HepG2 (cell line): ENCODE data around the gene WDR3. TPM values are rescaled to one million over a fixed set of nuclear protein-coding genes. Genes with fewer than 3 reads are reported as not detected.

Experiments used
- ETV5 ChIP-seq: IDR thresholded peaks from 2 replicates; pipeline ENCODE4 v1.6.1; 2018; ENCODE audit warnings: missing biosample characterization, missing genetic modification reagents, inconsistent platforms, borderline replicate concordance
- ETV6 ChIP-seq: sonication (generic); formaldehyde crosslinking; conservative IDR thresholded peaks from 2 replicates; pipeline ENCODE4 v1.4.0; 2020; ENCODE audit warnings: missing genetic modification reagents
- HCFC1 ChIP-seq: fragments of 150-350 bp; IDR thresholded peaks from 2 replicates; pipeline ENCODE4 v1.6.1; 2014; ENCODE audit warnings: low read depth, low read length
- KLF16 ChIP-seq, 2 experiments: sonication (generic) in 1 of 2; formaldehyde crosslinking in 1 of 2; IDR thresholded peaks; 2 replicates each; pipeline versions ENCODE4 v1.6.1 to v1.8.0; 2016 to 2023; ENCODE audit warnings: missing genetic modification reagents in 2 of 2, missing compliant biosample characterization in 1 of 2
- NR3C1 ChIP-seq: sonication (generic); formaldehyde crosslinking; IDR thresholded peaks from 2 replicates; pipeline ENCODE4 v1.4.0; 2020; ENCODE audit warnings: missing genetic modification reagents
- PHF8 ChIP-seq: sonication (generic); formaldehyde crosslinking; IDR thresholded peaks from 2 replicates; pipeline ENCODE4 v1.5.0; 2020; ENCODE audit warnings: missing genetic modification reagents
- POGZ ChIP-seq: sonication (generic); formaldehyde crosslinking; IDR thresholded peaks from 2 replicates; pipeline ENCODE4 v1.4.0; 2020; ENCODE audit warnings: mild to moderate bottlenecking, missing genetic modification reagents
- RAD21 ChIP-seq: fragments of 450-650 bp; formaldehyde crosslinking; IDR thresholded peaks from 2 replicates; pipeline ENCODE4 v1.5.0; 2020; ENCODE audit warnings: mild to moderate bottlenecking
- RBM39 ChIP-seq: fragments of 200-400 bp; formaldehyde crosslinking; IDR thresholded peaks from one replicate; pipeline ENCODE4 v1.6.1; 2018; ENCODE audit warnings: antibody characterized with exemption, mild to moderate bottlenecking, low read depth, low read length; ENCODE audit not compliant: poor library complexity, severe bottlenecking
- SMARCC2 ChIP-seq: fragments of 450-650 bp; IDR thresholded peaks from 2 replicates; pipeline ENCODE4 v1.6.1; 2017; ENCODE audit warnings: antibody characterized with exemption, mild to moderate bottlenecking
- ZC3H4 ChIP-seq: sonication (generic); formaldehyde crosslinking; IDR thresholded peaks from 2 replicates; pipeline ENCODE4 v1.4.0; 2020; ENCODE audit warnings: missing genetic modification reagents, borderline replicate concordance
- ZNF563 ChIP-seq: sonication (generic); formaldehyde crosslinking; IDR thresholded peaks from 2 replicates; pipeline ENCODE4 v1.8.0; 2022; ENCODE audit warnings: mild to moderate bottlenecking, moderate library complexity, missing genetic modification reagents
- polyA plus RNA-seq, 8 experiments: library from polyadenylated mRNA; depleted of rRNA in 3 of 8; stranded (reverse) in 7 of 8; unstranded in 1 of 8; fragments of >200 nt; fragmentation: Illumina TruSeq in 4 of 8; extraction: Trizol in 4 of 8; gene quantifications; 2 replicates each; pipeline versions ENCODE4 v1.2.1 to v1.2.3, GENCODE V29; 2011 to 2016; ENCODE audit warnings: low read depth in 4 of 8, missing spikeins in 1 of 8, mixed read lengths in 1 of 8; ENCODE audit not compliant: insufficient read depth in 1 of 8
- total RNA-seq, 5 experiments: library from RNA; depleted of rRNA; stranded (reverse); fragments of >200 nt; fragmentation: Illumina TruSeq; extraction: Trizol; gene quantifications; 2 replicates each; pipeline ENCODE4 v1.2.3, GENCODE V29; 2016; ENCODE audit warnings: low read depth in 1 of 5
- TF ChIP-seq, protein P1 (sequence below): sonication (generic); formaldehyde crosslinking; IDR thresholded peaks from one replicate; pipeline ENCODE4 v1.5.1; 2020; ENCODE audit warnings: mild to moderate bottlenecking, missing genetic modification reagents; ENCODE audit errors: not compliant biosample characterization
- TF ChIP-seq, protein P2 (sequence below): IDR thresholded peaks from 2 replicates; pipeline ENCODE4 v1.6.1; 2016; ENCODE audit warnings: missing biosample characterization, missing genetic modification reagents, low read depth
- TF ChIP-seq, protein P3 (sequence below): sonication (generic); formaldehyde crosslinking; IDR thresholded peaks from 2 replicates; pipeline ENCODE4 v1.5.1; 2020; ENCODE audit warnings: missing genetic modification reagents, mild to moderate bottlenecking, borderline replicate concordance

WDR3 gene
- total and polyA plus RNA-seq, 2 of the 13 experiments (the other 11 are each of a cell fraction or from before 2014, with no cell fraction given) = 15.9 to 55.5 TPM

DNA sequence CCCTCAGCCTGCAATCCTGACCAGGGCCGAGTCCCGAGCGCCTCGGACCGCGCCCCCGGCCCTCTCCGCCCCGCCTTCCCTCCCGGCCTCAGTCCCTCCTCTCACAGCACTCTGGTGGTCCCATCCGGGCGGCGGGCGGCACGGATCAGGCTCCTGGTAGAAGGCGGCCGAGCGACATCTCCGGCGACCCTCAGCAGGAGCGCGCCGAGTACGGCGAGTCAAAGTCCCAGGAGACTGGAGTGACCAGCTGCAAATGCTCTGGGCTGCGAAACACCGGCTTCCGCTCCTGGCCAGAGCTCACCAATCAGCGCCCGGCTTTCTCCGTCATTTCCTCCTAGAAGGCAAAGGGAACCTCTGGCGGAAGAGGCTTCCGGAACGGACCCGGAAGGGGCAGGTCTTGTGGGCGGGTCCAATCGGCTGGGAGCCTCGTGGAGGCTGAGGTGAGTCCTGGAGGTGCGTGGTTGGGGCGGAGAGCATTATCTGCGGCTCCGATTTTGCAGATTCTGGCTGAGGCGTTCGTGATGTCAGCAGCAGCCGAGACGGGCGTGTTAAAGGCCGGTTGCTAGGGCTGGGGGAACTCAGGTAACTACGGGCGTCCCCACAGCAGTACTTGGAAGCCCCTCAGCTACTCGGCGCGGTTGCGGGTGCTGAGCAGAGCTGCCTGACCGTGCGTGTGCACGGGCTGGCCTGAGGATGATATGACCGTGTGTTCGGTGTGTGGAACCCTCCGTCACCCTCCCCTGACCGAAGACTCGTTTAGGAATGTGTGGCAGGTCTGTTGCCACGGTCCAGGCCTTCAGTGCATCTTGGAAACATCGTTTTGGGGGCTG, at the start of gene WDR3, which contains the start of gene GDAP2 (continued):
- TF ChIP-seq, protein P1, sequence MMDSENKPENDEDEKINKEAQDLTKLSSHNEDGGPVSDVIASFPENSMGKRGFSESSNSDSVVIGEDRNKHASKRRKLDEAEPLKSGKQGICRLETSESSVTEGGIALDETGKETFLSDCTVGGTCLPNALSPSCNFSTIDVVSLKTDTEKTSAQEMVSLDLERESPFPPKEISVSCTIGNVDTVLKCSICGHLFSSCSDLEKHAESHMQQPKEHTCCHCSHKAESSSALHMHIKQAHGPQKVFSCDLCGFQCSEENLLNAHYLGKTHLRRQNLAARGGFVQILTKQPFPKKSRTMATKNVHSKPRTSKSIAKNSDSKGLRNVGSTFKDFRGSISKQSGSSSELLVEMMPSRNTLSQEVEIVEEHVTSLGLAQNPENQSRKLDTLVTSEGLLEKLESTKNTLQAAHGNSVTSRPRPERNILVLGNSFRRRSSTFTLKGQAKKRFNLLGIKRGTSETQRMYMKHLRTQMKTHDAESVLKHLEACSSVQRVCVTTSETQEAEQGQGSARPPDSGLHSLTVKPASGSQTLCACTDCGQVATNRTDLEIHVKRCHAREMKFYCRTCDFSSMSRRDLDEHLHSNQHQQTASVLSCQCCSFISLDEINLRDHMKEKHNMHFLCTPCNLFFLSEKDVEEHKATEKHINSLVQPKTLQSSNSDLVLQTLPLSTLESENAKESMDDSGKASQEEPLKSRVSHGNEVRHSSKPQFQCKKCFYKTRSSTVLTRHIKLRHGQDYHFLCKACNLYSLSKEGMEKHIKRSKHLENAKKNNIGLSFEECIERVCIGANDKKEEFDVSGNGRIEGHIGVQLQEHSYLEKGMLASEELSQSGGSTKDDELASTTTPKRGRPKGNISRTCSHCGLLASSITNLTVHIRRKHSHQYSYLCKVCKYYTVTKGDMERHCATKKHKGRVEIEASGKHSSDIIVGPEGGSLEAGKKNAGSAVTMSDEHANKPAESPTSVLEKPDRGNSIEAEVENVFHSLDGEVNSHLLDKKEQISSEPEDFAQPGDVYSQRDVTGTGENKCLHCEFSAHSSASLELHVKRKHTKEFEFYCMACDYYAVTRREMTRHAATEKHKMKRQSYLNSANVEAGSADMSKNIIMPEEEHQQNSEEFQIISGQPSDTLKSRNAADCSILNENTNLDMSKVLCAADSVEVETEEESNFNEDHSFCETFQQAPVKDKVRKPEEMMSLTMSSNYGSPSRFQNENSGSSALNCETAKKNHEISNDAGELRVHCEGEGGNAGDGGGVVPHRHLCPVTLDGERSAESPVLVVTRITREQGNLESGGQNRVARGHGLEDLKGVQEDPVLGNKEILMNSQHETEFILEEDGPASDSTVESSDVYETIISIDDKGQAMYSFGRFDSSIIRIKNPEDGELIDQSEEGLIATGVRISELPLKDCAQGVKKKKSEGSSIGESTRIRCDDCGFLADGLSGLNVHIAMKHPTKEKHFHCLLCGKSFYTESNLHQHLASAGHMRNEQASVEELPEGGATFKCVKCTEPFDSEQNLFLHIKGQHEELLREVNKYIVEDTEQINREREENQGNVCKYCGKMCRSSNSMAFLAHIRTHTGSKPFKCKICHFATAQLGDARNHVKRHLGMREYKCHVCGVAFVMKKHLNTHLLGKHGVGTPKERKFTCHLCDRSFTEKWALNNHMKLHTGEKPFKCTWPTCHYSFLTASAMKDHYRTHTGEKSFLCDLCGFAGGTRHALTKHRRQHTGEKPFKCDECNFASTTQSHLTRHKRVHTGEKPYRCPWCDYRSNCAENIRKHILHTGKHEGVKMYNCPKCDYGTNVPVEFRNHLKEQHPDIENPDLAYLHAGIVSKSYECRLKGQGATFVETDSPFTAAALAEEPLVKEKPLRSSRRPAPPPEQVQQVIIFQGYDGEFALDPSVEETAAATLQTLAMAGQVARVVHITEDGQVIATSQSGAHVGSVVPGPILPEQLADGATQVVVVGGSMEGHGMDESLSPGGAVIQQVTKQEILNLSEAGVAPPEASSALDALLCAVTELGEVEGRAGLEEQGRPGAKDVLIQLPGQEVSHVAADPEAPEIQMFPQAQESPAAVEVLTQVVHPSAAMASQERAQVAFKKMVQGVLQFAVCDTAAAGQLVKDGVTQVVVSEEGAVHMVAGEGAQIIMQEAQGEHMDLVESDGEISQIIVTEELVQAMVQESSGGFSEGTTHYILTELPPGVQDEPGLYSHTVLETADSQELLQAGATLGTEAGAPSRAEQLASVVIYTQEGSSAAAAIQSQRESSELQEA (CRISPR knock-in tag) = no peak
- TF ChIP-seq NR3C1 (CRISPR knock-in tag) (no peak), RBM39 (no peak), ZNF563 (peak; percentile 78), HCFC1 (peak; percentile 25), ZC3H4 (CRISPR knock-in tag) (no peak), ETV5 (CRISPR knock-in tag) (peak; percentile 45; the same call in 1 of the 2 replicates), SMARCC2 (no peak), POGZ (peak; percentile 64; the same call in 1 of the 2 replicates), RAD21 (CRISPR knock-in tag) (no peak), ETV6 (CRISPR knock-in tag) (no peak; the same call in 1 of the 2 replicates), KLF16 (CRISPR knock-in tag; IDR thresholded peaks at IDR 0.05) (peak in 1 of 2 experiments; percentile 70; a peak in 2 of 4 replicates), PHF8 (CRISPR knock-in tag) (peak; percentile 94)
- TF ChIP-seq, protein P2, sequence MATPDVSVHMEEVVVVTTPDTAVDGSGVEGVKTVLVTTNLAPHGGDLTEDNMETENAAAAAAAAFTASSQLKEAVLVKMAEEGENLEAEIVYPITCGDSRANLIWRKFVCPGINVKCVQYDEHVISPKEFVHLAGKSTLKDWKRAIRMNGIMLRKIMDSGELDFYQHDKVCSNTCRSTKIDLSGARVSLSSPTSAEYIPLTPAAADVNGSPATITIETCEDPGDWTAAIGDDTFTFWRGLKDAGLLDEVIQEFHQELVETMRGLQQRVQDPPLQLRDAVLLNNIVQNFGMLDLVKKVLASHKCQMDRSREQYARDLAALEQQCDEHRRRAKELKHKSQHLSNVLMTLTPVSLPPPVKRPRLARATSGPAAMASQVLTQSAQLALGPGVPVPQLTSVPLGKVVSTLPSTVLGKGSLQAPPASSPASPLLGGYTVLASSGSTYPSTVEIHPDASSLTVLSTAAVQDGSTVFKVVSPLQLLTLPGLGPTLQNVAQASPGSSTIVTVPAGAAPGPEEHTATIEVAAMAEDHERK (CRISPR knock-in tag) = no peak
- TF ChIP-seq, protein P3, sequence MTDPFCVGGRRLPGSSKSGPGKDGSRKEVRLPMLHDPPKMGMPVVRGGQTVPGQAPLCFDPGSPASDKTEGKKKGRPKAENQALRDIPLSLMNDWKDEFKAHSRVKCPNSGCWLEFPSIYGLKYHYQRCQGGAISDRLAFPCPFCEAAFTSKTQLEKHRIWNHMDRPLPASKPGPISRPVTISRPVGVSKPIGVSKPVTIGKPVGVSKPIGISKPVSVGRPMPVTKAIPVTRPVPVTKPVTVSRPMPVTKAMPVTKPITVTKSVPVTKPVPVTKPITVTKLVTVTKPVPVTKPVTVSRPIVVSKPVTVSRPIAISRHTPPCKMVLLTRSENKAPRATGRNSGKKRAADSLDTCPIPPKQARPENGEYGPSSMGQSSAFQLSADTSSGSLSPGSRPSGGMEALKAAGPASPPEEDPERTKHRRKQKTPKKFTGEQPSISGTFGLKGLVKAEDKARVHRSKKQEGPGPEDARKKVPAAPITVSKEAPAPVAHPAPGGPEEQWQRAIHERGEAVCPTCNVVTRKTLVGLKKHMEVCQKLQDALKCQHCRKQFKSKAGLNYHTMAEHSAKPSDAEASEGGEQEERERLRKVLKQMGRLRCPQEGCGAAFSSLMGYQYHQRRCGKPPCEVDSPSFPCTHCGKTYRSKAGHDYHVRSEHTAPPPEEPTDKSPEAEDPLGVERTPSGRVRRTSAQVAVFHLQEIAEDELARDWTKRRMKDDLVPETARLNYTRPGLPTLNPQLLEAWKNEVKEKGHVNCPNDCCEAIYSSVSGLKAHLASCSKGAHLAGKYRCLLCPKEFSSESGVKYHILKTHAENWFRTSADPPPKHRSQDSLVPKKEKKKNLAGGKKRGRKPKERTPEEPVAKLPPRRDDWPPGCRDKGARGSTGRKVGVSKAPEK (CRISPR knock-in tag) = no peak
